ENCODE data around the gene CYFIP2. TPM values are rescaled to one million over a fixed set of nuclear protein-coding genes. Genes with fewer than 3 reads are reported as not detected.

Gene CYFIP2
- polyA plus RNA-seq, 1 donor from 2014 or later = 366 TPM

DNA sequence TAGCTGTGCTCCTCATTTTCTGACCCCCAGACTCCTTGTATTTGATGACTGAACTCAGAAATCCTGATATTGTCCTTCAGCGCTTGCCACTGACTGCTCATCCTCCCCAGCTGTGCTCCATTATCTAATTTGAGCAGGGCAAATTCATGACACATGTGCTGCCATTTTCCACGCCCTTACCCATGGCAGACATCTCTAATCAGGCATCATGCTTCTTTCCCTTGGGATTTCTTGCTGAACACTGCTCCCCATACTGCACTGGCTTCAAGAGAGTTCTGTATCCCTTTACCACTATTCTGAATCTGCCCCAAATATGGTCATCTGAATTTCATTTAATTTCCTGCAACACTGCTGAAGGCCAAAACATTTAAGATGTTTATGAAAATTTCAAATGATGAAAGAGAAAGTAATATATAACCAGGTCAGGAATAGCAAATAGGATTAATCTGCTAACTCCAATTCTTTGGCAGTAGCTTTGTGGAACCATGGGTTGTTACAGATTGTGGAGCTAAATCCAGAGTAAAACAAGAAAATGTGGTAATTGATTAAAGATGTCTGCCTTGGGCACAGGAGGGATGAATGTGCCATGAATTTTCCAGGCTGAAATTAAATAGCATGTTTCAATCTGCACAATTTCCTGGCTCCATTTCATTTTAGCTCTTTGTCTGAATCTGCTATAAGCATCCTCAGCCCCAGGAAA lies 93.6 kb downstream of the CYFIP2 start:
- Mint-ChIP-seq H3K9me3 (no peaks in the 10 kb centered on the region), H3K27ac (peak overlapping the region in 2 of 3 donors; percentile 17 to 44), H3K4me3 (peak overlapping the region in 1 of 4 donors; percentile 13), H3K36me3 (peaks cover 4% of the 10 kb centered on the region), H3K27me3 (no peaks in the 10 kb centered on the region), H3K4me1 (peaks cover 1 to 8% (median 2%) of the 10 kb centered on the region in 3 donors)

DNA sequence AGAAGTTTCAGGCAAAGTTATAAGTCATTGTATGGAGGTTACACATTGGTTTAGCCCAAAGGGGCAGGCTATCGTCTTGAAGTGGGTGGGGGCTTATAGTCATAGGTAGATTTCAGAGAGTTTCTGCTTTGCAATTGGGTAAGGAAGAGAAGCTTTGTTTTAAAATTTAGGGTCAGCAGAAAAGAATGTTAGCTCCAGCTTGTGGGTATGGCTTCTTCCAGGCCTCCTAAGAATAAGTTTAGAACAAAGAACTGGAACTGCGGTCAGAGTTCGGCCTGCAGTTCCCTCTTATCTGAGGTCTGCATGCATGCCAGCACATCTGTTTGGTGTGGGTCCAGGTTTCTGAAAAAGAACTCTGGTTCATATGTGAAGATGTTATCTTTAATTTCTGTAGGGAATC lies 96.1 kb downstream of the CYFIP2 start:
- Mint-ChIP-seq H3K4me1 (peaks cover 0 to 1% (median 0%) of the 10 kb centered on the region in 3 donors), H3K36me3 (peaks cover 4% of the 10 kb centered on the region), H3K27me3 (no peaks in the 10 kb centered on the region), H3K4me3 (peak overlapping the region in 1 of 4 donors; percentile 60), H3K27ac (peak overlapping the region in 2 of 3 donors; percentile 57 to 84), H3K9me3 (no peaks in the 10 kb centered on the region)

DNA sequence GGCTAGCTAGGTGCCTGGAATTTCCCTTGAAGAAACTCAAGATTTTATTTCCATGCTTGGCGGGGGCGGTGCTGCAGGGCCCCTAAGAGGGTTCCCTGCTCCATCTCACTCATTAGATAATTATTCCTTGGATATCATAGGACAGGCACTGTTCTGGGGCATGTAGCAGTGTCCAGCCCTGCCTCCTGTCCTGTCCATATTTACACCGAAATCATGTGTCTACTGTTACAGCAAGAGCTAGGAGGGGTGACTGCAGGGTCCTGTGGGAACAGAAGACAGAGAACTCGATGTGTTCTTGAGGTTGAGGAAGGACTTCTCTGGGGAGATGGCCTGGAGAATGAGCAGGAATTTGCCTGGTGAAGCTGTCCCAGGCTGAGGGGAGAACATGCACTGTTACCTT lies 96.6 kb downstream of the CYFIP2 start:
- Mint-ChIP-seq H3K36me3 (peaks cover 4% of the 10 kb centered on the region), H3K27ac (no peak overlapping the region), H3K4me3 (no peak overlapping the region), H3K4me1 (peaks cover 0 to 1% (median 0%) of the 10 kb centered on the region in 3 donors), H3K27me3 (no peaks in the 10 kb centered on the region), H3K9me3 (no peaks in the 10 kb centered on the region)

DNA sequence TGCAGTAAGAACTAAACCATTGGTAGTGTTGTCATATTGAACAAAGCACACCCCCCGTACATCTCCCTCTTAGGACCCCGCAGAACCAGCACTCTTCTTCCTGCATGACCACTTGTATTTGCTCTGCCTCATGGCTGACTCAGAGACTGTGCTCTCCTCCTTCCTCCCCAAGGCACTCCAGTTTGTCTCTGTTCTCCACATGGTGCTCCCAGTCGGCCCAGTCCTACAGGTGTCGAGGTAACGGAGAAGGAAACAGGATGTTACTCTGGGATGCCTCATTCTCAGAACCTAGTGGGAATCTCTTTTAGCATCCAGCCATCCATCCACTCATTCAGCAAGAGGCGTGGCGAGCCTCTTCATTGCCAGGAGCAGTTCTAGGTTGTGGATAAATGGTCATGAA lies 97.1 kb downstream of the CYFIP2 start:
- Mint-ChIP-seq H3K27me3 (no peaks in the 10 kb centered on the region), H3K4me3 (no peak overlapping the region), H3K27ac (peak overlapping the region in 2 of 3 donors; percentile 31 to 74), H3K9me3 (no peaks in the 10 kb centered on the region), H3K36me3 (peaks cover 4% of the 10 kb centered on the region), H3K4me1 (peaks cover 0 to 1% (median 0%) of the 10 kb centered on the region in 3 donors)

DNA sequence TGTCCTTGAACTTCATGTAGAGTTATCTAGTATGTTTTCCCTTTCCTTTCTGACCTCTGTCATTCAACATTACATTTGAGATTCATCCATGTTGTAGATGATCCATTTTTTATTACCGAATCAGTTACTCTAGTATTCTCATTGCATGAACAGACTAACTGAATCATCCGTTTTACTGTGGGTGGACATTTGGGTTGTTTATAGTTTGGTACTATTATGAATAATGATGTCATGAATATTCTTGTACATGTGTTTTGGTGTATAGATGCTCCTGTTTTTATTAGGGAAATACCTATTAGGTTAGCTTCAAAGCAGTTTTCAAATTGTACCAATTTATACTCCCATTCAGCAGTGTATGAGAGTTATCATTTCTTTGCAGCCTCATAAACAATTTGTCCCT lies 99.8 kb downstream of the CYFIP2 start:
- no peak overlapping the region for H3K4me3 Mint-ChIP-seq
- no peaks in the 10 kb centered on the region for H3K27me3 Mint-ChIP-seq
- peaks cover 0 to 1% (median 0%) of the 10 kb centered on the region in 3 donors for H3K4me1 Mint-ChIP-seq
- H3K36me3 Mint-ChIP-seq = peaks cover 3% of the 10 kb centered on the region
- no peak overlapping the region for H3K27ac Mint-ChIP-seq
- no peaks in the 10 kb centered on the region for H3K9me3 Mint-ChIP-seq

DNA sequence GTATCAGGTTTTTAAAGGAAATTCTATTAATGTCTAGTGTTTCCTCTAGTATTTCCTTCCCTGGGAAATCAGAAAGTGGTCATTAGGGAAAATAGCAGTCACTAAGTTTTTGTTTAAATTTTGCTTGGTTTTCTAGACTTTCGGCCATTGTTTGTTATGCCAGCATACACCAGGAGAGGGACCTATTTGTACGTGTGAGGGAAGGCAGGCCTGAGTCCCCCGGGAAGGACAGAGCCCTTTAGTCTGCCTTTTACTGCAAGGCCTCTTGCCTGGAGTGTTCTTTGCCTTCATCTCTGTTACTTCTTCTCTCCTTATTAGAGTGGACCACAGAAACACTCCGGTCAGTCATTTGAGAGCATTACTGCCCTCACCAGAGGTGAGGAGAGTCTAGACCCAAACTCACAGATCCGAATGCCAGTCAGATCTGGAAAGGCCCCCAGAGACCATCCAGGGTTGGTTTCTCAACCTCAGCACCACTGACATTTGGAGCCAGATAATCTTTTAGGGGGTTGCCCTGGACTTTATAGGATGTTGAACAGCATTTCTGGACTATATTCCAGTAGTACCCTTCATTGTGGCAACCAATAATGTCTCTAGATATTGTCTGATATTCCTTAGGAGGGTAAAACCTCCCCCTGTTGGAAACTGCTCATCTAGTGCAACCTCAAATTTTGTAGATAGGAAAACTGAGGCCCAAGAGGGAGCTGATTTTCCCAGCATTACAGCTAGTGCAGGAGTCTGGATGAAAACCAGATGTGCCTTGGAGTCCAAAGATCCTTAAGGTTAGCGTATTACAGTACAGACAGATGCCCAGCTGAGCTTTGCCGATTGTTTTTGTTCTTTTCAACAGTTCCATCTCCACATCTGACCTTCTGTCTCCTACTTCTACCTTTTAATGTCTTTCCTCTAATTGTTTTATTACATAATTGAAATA lies 101.1 kb downstream of the CYFIP2 start:
- Mint-ChIP-seq H3K27me3 (no peaks in the 10 kb centered on the region), H3K4me1 (no peaks in the 10 kb centered on the region), H3K36me3 (peaks cover 2% of the 10 kb centered on the region), H3K4me3 (no peak overlapping the region), H3K9me3 (no peaks in the 10 kb centered on the region), H3K27ac (peak overlapping the region in 2 of 3 donors; percentile 12 to 67)

DNA sequence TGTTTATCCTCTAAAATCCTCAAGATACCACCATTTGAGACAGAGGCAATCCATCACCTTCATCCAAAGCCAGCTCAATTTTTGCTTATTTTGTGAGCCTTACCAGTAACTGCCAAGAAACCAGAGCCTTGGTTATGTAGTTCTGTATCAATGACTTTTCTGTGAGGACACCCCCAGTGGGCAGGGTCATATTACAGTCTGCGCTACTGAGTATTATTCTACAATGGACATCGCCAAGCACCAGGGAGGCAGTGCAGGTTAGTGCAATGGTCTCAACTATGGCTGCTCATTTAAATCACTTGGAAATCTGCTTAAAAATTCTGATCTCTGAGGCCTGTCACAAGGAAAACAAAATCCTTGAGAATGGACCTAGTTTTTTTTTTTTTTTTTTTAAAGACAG lies 103.6 kb downstream of the CYFIP2 start:
- no peaks in the 10 kb centered on the region for H3K9me3 Mint-ChIP-seq
- H3K27me3 Mint-ChIP-seq = no peaks in the 10 kb centered on the region
- H3K4me3 Mint-ChIP-seq = no peak overlapping the region
- H3K4me1 Mint-ChIP-seq = no peaks in the 10 kb centered on the region
- no peaks in the 10 kb centered on the region for H3K36me3 Mint-ChIP-seq
- H3K27ac Mint-ChIP-seq = no peak overlapping the region

DNA sequence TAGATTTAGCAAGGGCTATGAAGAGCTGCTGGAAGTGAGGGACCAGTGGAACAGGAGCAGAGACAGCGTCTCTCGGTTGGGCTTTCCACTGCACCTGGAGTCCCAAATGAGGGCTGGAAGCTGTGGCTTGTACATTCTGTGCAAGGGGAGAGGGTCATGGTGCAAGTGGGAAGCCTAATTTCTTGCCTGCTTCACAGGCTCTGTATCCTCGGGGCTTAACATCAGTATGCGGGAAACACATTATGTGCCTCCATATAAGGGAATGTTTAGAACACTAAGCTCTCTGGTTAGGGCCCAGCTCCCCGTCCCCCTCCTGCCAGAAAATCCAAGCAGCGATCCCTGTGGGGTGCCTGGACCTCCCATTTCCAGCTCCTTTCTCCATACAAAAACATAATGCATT lies 105.0 kb downstream of the CYFIP2 start:
- H3K4me3 Mint-ChIP-seq = no peak overlapping the region
- H3K27me3 Mint-ChIP-seq = no peaks in the 10 kb centered on the region
- H3K4me1 Mint-ChIP-seq = no peaks in the 10 kb centered on the region
- H3K36me3 Mint-ChIP-seq = no peaks in the 10 kb centered on the region
- no peaks in the 10 kb centered on the region for H3K9me3 Mint-ChIP-seq
- no peak overlapping the region for H3K27ac Mint-ChIP-seq

DNA sequence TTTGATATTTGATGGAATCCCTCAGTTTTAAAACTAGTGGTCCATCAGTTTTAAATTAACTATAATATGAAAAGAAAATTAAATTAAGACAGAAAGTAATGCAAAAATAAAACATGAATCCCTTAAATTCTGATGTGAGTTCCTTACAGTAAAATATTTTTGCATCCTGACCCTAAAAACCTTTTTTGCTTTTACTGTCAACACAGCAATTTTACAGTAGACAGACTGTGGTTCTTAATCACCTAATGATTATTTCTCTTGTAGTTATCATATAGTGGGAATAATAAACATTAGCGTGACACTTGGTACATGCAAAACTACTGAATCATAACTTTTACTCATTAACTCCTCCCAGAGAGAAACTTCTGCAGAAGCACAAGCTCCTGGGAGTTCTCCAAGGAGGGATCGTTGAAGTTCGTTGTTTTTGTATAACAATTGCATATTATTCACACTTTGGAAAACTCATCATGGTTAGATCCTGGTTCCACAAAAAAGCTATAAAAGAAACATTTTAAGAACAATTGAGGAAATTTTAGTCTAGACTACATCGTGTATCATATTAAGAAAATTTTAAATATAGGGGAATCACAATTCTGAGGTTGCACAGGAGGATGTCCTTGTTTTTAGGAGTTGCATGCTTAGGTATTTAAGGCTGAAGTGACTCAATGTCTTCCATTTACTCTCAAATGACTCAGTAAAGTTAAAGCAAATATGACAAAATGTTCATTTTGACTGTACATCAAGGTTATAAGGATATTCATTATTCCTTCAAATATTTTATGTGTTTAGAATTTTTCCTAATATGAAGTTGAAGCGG lies 105.9 kb downstream of the CYFIP2 start:
- Mint-ChIP-seq H3K4me1 (no peaks in the 10 kb centered on the region), H3K9me3 (no peaks in the 10 kb centered on the region), H3K36me3 (peaks cover 3% of the 10 kb centered on the region), H3K4me3 (no peak overlapping the region), H3K27me3 (no peaks in the 10 kb centered on the region), H3K27ac (no peak overlapping the region)

DNA sequence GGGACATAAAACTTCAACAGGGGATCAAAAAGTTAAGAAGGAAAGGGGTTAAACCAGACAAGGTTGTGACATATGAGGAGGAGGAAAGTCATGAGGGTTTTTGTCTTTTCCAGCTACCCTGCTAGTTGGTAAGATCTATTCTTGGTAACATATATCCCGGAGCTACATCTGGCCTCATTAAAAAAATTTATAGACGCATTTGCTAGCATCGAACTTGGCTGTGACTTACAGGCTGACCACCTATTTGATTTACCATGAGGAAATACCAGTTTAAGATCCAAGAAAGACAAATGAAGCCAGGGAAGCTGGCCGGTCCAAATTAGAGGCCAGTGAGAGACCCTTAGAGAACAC lies 106.5 kb downstream of the CYFIP2 start:
- no peaks in the 10 kb centered on the region for H3K27me3 Mint-ChIP-seq
- H3K27ac Mint-ChIP-seq = no peak overlapping the region
- peaks cover 3% of the 10 kb centered on the region for H3K36me3 Mint-ChIP-seq
- H3K4me1 Mint-ChIP-seq = no peaks in the 10 kb centered on the region
- no peak overlapping the region for H3K4me3 Mint-ChIP-seq
- no peaks in the 10 kb centered on the region for H3K9me3 Mint-ChIP-seq

DNA sequence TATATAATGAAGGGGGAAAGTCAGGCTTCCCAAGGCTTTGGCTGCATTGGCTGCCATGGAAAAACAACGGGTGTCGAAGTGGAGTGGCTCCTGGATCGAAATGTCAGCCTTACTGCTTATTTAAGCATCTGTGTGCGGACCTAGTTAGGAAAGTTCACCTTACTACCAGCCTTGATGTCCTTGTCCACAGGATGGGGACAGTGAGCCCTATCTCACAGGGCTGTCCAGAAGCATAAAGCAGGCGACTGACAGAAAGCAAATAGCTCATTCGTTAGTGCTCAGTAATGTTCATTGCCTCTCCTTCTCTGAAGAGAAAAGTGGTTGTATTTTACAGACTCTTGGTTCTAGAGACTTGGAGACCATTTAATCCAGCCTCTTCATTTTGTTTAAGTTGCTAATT lies 112.6 kb downstream of the CYFIP2 start:
- Mint-ChIP-seq H3K4me1 (no peaks in the 10 kb centered on the region), H3K36me3 (peaks cover 5% of the 10 kb centered on the region), H3K27me3 (no peaks in the 10 kb centered on the region), H3K27ac (peak overlapping the region in 1 of 3 donors; percentile 46), H3K4me3 (no peak overlapping the region), H3K9me3 (no peaks in the 10 kb centered on the region)

DNA sequence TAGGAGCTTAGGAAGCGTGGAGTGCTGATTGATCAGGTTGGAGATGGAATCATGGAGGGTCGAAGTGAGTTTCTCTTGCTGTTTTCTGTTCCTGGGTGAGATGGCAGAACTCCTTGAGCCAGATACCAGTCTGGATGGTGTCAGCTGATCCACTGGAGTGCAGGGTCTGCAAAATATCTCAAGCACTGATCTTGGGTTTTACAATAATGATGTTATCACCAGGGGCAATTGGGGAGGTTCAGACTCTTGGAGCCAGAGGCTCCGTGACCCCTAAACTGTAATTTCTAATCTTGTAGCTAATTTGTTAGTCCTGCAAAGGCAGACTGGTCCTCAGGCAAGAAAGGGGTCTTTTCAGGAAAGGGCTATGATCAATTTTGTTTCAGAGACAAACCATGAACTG lies 114.1 kb downstream of the CYFIP2 start:
- Mint-ChIP-seq H3K27me3 (no peaks in the 10 kb centered on the region), H3K36me3 (peaks cover 5% of the 10 kb centered on the region), H3K4me1 (no peaks in the 10 kb centered on the region), H3K27ac (no peak overlapping the region), H3K4me3 (no peak overlapping the region), H3K9me3 (no peaks in the 10 kb centered on the region)

DNA sequence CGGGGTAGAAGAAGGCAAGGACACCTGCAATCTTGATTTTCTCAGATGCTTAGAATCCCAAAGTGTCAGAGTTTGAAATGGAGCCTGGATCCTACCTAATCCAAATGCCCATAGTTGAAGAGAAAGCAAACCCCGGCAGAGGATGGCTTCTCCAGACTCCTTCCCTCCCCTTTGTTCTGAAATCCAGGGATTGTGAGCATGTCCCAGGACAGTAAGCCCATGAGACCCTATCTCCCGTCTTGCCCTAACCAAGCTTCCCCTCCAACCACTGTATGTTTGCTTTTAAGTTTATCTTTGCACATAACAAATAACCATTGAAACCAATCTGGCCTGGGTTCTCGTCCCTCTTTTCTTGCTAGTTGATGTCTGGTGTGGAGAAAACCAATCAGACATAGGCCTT lies 115.8 kb downstream of the CYFIP2 start:
- no peaks in the 10 kb centered on the region for H3K9me3 Mint-ChIP-seq
- no peaks in the 10 kb centered on the region for H3K4me1 Mint-ChIP-seq
- no peaks in the 10 kb centered on the region for H3K27me3 Mint-ChIP-seq
- peaks cover 6% of the 10 kb centered on the region for H3K36me3 Mint-ChIP-seq
- no peak overlapping the region for H3K4me3 Mint-ChIP-seq
- H3K27ac Mint-ChIP-seq = peak overlapping the region in 1 of 3 donors; percentile 20

DNA sequence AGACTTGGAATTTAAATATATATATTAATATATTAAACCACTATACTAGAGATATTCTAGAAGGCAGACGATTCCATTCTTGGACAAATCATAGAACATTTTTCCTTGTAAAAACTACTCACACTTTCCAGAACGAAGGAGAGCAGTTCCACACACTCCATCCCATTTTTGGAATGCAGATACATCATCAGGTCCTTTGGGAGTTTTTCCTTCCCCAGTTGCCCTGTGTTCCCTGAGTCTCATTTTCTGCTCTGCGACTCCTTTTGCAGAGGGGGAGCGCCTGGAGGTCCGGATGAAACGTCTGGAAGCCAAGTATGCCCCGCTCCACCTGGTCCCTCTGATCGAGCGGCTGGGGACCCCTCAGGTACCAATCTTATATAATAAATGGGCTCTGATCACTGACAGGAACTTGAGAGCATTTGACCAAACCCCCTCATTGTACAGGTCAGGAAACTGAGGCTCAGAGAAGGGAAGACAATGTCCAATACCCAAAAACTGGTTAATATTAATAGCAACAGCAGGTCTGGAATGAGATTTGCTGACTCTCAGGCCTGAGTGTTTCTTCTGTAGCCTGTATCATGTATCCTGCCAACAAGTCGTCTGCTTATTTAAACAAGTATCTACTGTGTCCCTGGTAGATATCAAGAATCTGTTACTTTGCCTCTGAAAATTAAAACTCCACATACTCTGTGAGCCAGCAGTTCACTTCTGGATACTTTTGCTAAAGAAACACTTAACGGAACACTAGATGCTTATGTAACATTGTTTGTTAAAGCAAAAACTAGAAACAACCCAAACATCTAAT lies 117.3 kb downstream of the CYFIP2 start:
- Mint-ChIP-seq H3K4me3 (peak overlapping the region in 1 of 4 donors; percentile 17), H3K36me3 (peaks cover 5% of the 10 kb centered on the region), H3K9me3 (no peaks in the 10 kb centered on the region), H3K4me1 (peaks cover 0 to 2% (median 0%) of the 10 kb centered on the region in 3 donors), H3K27ac (peak overlapping the region in 2 of 3 donors; percentile 24 to 62), H3K27me3 (no peaks in the 10 kb centered on the region)

Measured in IgD-negative memory B cell (primary cell).